H1 (cell line): ENCODE results near the gene ASF1B. TPM values are rescaled to one million over a fixed set of nuclear protein-coding genes. Genes with fewer than 3 reads are reported as not detected.

Source experiments
- CTCF ChIA-PET: fragments of 300-600 bp; sonication (Branson Sonifier 250); formaldehyde crosslinking; loops from one replicate; lab custom pipeline; 2021; ENCODE audit not compliant: partially characterized antibody; lab: Charles Lee
- POLR2A ChIA-PET: fragments of 300-600 bp; sonication (Branson Sonifier 250); formaldehyde crosslinking; loops from one replicate; lab custom pipeline; 2021; ENCODE audit warnings: inconsistent platforms; ENCODE audit not compliant: partially characterized antibody; lab: Charles Lee
- DNase-seq, 2 experiments: peaks; one replicate each; pipeline versions ENCODE4 v3.0.0 to v3.0.0-alpha.2; 2010 to 2022; ENCODE audit warnings: low spot score in 2 of 2, low read depth in 1 of 2, mixed read lengths in 1 of 2
- FAIRE-seq: peaks from 2 replicates; lab custom pipeline; 2011; peaks lifted over from hg19 to GRCh38; lab: Jason Lieb, UNC
- H2AFZ ChIP-seq: 2 replicates; pipeline ENCODE4 v1.8.1; 2012; ENCODE audit warnings: low read length, inconsistent platforms
- H2AK5ac ChIP-seq: 2 replicates; pipeline ENCODE4 v1.6.1; 2013; ENCODE audit warnings: low read depth, low read length
- H2BK120ac ChIP-seq: replicated peaks from 2 replicates; pipeline ENCODE3; 2013; ENCODE audit warnings: low read depth, low read length, inconsistent platforms
- H2BK12ac ChIP-seq: 2 replicates; pipeline ENCODE4 v1.6.1; 2013; ENCODE audit warnings: low read depth, low read length
- H2BK15ac ChIP-seq: 2 replicates; pipeline ENCODE4 v1.6.1; 2013; ENCODE audit warnings: low read length
- H2BK20ac ChIP-seq: 2 replicates; pipeline ENCODE4 v1.6.1; 2013; ENCODE audit warnings: low read length
- H2BK5ac ChIP-seq: 2 replicates; pipeline ENCODE4 v1.6.1; 2013; ENCODE audit warnings: low read depth, low read length
- H3K14ac ChIP-seq: 2 replicates; pipeline ENCODE4 v1.6.1; 2013; ENCODE audit warnings: inconsistent platforms; ENCODE audit not compliant: insufficient read length
- H3K18ac ChIP-seq: 2 replicates; pipeline ENCODE4 v1.6.1; 2013; ENCODE audit warnings: low read length; ENCODE audit errors: extremely low read depth
- H3K23ac ChIP-seq: 2 replicates; pipeline ENCODE4 v1.6.1; 2013; ENCODE audit warnings: inconsistent platforms; ENCODE audit not compliant: insufficient read length
- H3K23me2 ChIP-seq: 2 replicates; pipeline ENCODE4 v1.6.1; 2013; ENCODE audit warnings: low read depth, low read length
- H3K27ac ChIP-seq: 2 replicates; pipeline ENCODE4 v1.6.1; 2011; ENCODE audit warnings: low read depth, low read length, inconsistent platforms
- H3K27me3 ChIP-seq, 4 experiments: replicated peaks in 1 of 4; 1 replicate in 1 of 4; 2 replicates in 3 of 4; pipeline versions ENCODE4 v1.6.1 to v1.8.1; 2011 to 2013; ENCODE audit warnings: low read length in 3 of 4, mild to moderate bottlenecking in 3 of 4, inconsistent platforms in 2 of 4, mixed read lengths in 2 of 4, moderate library complexity in 1 of 4; ENCODE audit not compliant: control insufficient read depth in 3 of 4, insufficient read depth in 3 of 4; ENCODE audit errors: extremely low read depth in 1 of 4
- H3K36me3 ChIP-seq, 4 experiments: 2 replicates each; pipeline versions ENCODE4 v1.6.1 to v1.8.1; 2011 to 2013; ENCODE audit warnings: mild to moderate bottlenecking in 4 of 4, low read length in 3 of 4, moderate library complexity in 2 of 4, control low read depth in 1 of 4, inconsistent platforms in 1 of 4; ENCODE audit not compliant: insufficient read depth in 4 of 4, control insufficient read depth in 2 of 4
- H3K4ac ChIP-seq: replicated peaks from 2 replicates; pipeline ENCODE3; 2013; ENCODE audit warnings: low read length, low read depth, mixed read lengths, inconsistent platforms; ENCODE audit not compliant: insufficient read length
- H3K4me1 ChIP-seq, 4 experiments: replicated peaks in 1 of 4; 1 replicate in 1 of 4; 2 replicates in 3 of 4; pipeline versions ENCODE4 v1.6.1 to v1.8.1; 2011 to 2013; ENCODE audit warnings: low read length in 3 of 4, inconsistent platforms in 2 of 4, mixed read lengths in 1 of 4; ENCODE audit not compliant: insufficient read depth in 4 of 4, control insufficient read depth in 3 of 4
- H3K4me2 ChIP-seq, 2 experiments: 2 replicates each; pipeline versions ENCODE4 v1.6.1 to v1.8.1; 2011 to 2013; ENCODE audit warnings: low read depth in 2 of 2, low read length in 2 of 2, control low read depth in 1 of 2, inconsistent platforms in 1 of 2, mild to moderate bottlenecking in 1 of 2; ENCODE audit not compliant: insufficient read depth in 1 of 2
- H3K4me3 ChIP-seq, 4 experiments: fragments of 200-600, 300-600 bp in 1 of 4; sonication (generic), shearing (Covaris generic), sonication (Bioruptor Twin) in 1 of 4; 2 replicates each; pipeline versions ENCODE4 v1.5.1 to v1.8.1; 2011 to 2016; ENCODE audit warnings: low read length in 4 of 4, low read depth in 3 of 4, control low read depth in 2 of 4, inconsistent platforms in 2 of 4, mild to moderate bottlenecking in 2 of 4, mixed read lengths in 1 of 4, moderate library complexity in 1 of 4; ENCODE audit not compliant: insufficient read depth in 2 of 4; ENCODE audit errors: extremely low read depth in 1 of 4
- H3K56ac ChIP-seq: replicated peaks from 2 replicates; pipeline ENCODE3; 2013; ENCODE audit warnings: low read depth, mild to moderate bottlenecking, mixed read lengths, low read length, inconsistent platforms; ENCODE audit not compliant: insufficient read length
- H3K79me1 ChIP-seq: 2 replicates; pipeline ENCODE4 v1.6.1; 2013; ENCODE audit warnings: low read depth, low read length, control low read depth
- H3K79me2 ChIP-seq, 2 experiments: 2 replicates each; pipeline versions ENCODE4 v1.6.1 to v1.8.1; 2012 to 2013; ENCODE audit warnings: low read length in 2 of 2, mild to moderate bottlenecking in 2 of 2, inconsistent platforms in 1 of 2; ENCODE audit not compliant: insufficient read depth in 2 of 2, control insufficient read depth in 1 of 2
- H3K9ac ChIP-seq, 4 experiments: replicated peaks in 1 of 4; 1 replicate in 1 of 4; 2 replicates in 3 of 4; pipeline versions ENCODE4 v1.6.1 to v1.8.1; 2011 to 2013; ENCODE audit warnings: low read depth in 3 of 4, low read length in 3 of 4, control low read depth in 2 of 4, mild to moderate bottlenecking in 2 of 4, moderate library complexity in 2 of 4, inconsistent platforms in 1 of 4; ENCODE audit errors: extremely low read depth in 1 of 4
- H3K9me3 ChIP-seq, 2 experiments: 2 replicates each; pipeline versions ENCODE4 v1.6.1 to v1.8.1; 2012 to 2013; ENCODE audit warnings: mild to moderate bottlenecking in 2 of 2, moderate library complexity in 2 of 2, control low read depth in 1 of 2, inconsistent platforms in 1 of 2, low read depth in 1 of 2, low read length in 1 of 2, mixed read lengths in 1 of 2; ENCODE audit not compliant: insufficient read depth in 2 of 2
- H4K20me1 ChIP-seq, 2 experiments: replicated peaks in 1 of 2; 2 replicates each; pipeline versions ENCODE3 to v1.8.1; 2011 to 2013; ENCODE audit warnings: inconsistent platforms in 2 of 2, low read length in 2 of 2, mild to moderate bottlenecking in 1 of 2; ENCODE audit not compliant: insufficient read depth in 2 of 2, control insufficient read depth in 1 of 2
- H4K5ac ChIP-seq: 2 replicates; pipeline ENCODE4 v1.6.1; 2013; ENCODE audit warnings: low read length, low read depth, mixed read lengths, inconsistent platforms; ENCODE audit not compliant: insufficient read length
- H4K8ac ChIP-seq: 2 replicates; pipeline ENCODE4 v1.8.0; 2013; ENCODE audit warnings: mild to moderate bottlenecking, moderate library complexity, low read length, inconsistent platforms; ENCODE audit not compliant: insufficient read depth; ENCODE audit errors: extremely low read depth
- H4K91ac ChIP-seq: replicated peaks from 2 replicates; pipeline ENCODE3; 2013; ENCODE audit warnings: low read length, mixed read lengths, inconsistent platforms; ENCODE audit not compliant: insufficient read length
- BRCA1 ChIP-seq: IDR thresholded peaks from 2 replicates; pipeline ENCODE4 v1.6.1; 2012; ENCODE audit warnings: low read depth, low read length, improper control_type of control experiment
- GABPA ChIP-seq: IDR thresholded peaks from 2 replicates; pipeline ENCODE4 v1.6.1; 2011; ENCODE audit warnings: mild to moderate bottlenecking, low read length, moderate library complexity, borderline replicate concordance; ENCODE audit not compliant: insufficient read depth
- GTF2F1 ChIP-seq: IDR thresholded peaks from 2 replicates; pipeline ENCODE4 v1.6.1; 2012; ENCODE audit warnings: low read depth, low read length, improper control_type of control experiment, borderline replicate concordance
- POLR2AphosphoS5 ChIP-seq: IDR thresholded peaks from 2 replicates; pipeline ENCODE4 v1.6.1; 2011; ENCODE audit warnings: low read depth, low read length
- POU5F1 ChIP-seq: IDR thresholded peaks from 2 replicates; pipeline ENCODE4 v1.6.1; 2011; ENCODE audit warnings: low read depth, mild to moderate bottlenecking, low read length, moderate library complexity
- RAD21 ChIP-seq, 2 experiments: IDR thresholded peaks in 1 of 2; conservative IDR thresholded peaks in 1 of 2; 2 replicates each; pipeline ENCODE4 v1.6.1; 2011; ENCODE audit warnings: low read depth in 2 of 2, low read length in 2 of 2, improper control_type of control experiment in 1 of 2, inconsistent platforms in 1 of 2, mild to moderate bottlenecking in 1 of 2, moderate library complexity in 1 of 2
- SIN3A ChIP-seq, 2 experiments: IDR thresholded peaks in 1 of 2; conservative IDR thresholded peaks in 1 of 2; 2 replicates each; pipeline ENCODE4 v1.6.1; 2011 to 2012; ENCODE audit warnings: low read length in 2 of 2, improper control_type of control experiment in 1 of 2, low read depth in 1 of 2, mild to moderate bottlenecking in 1 of 2
- SP4 ChIP-seq: IDR thresholded peaks from 2 replicates; pipeline ENCODE4 v1.6.1; 2012; ENCODE audit warnings: low read length, inconsistent platforms
- SUZ12 ChIP-seq: fragments of 200-600 bp; sonication (generic); IDR thresholded peaks from 2 replicates; pipeline ENCODE4 v1.6.1; 2012; ENCODE audit warnings: mild to moderate bottlenecking, inconsistent platforms, low read length, moderate library complexity, mixed read lengths
- TCF12 ChIP-seq: IDR thresholded peaks from 2 replicates; pipeline ENCODE4 v1.6.1; 2011; ENCODE audit warnings: low read depth, mild to moderate bottlenecking, low read length
- WGBS, 2 experiments: shearing (Covaris generic) in 1 of 2; methylation state at CpG; one replicate each; pipeline versions ENCODE4 v1.1.6 to v1.1.7; 2013 to 2015; ENCODE audit warnings: low lambda C conversion rate in 2 of 2, mixed read lengths in 2 of 2, inconsistent platforms in 1 of 2, low coverage in 1 of 2, missing lambda C conversion rate in 1 of 2; ENCODE audit not compliant: insufficient replicate concordance in 2 of 2, insufficient coverage in 1 of 2, insufficient read length in 1 of 2; ENCODE audit errors: extremely low coverage in 1 of 2, missing lambda C conversion rate in 1 of 2; 5-methylcytosine and 5-hydroxymethylcytosine counted together
- polyA plus RNA-seq, 7 experiments: library from polyadenylated mRNA; depleted of rRNA in 3 of 7; stranded (reverse) in 5 of 7; unstranded in 2 of 7; fragments of >200 nt in 5 of 7; fragments of 200-250 nt in 2 of 7; gene quantifications; 1 replicate in 5 of 7; 2 replicates in 1 of 7; 4 replicates in 1 of 7; pipeline versions ENCODE4 v1.2.1 to v1.2.3, GENCODE V29; 2011 to 2013; ENCODE audit warnings: missing spikeins in 2 of 7, mixed read lengths in 2 of 7
- total RNA-seq: library from RNA; stranded (reverse); fragmentation: NEBNext Ultra II Directional; extraction: Animal tissue kit (Norgen Biotek cat#: 25700); gene quantifications from 2 replicates; pipeline ENCODE4 v1.2.1, GENCODE V29; 2021

Gene ASF1B
- total and polyA plus RNA-seq, 2 of the 8 experiments (the other 6 are each of a cell fraction or from before 2014, with no cell fraction given), result 32.6 to 59.2 TPM

- Histone ChIP-seq H2BK12ac (no peak overlapping the region), H3K36me3 (0 out of 8 replicates have a peak, but pooled peaks cover 0 to under 1% (median 0%) of the 10 kb centered on the region in 4 experiments), H2BK120ac (no peak overlapping the region), H3K4ac (no peak overlapping the region), H3K27me3 (no peaks in the 10 kb centered on the region; a peak in 2 of 7 replicates), H3K4me2 (no peak overlapping the region), H3K79me1 (peaks cover 4% of the 10 kb centered on the region), H3K27ac (no peak overlapping the region), H3K9me3 (no peaks in the 10 kb centered on the region), H4K91ac (no peak overlapping the region), H4K5ac (no peak overlapping the region), H2AK5ac (no peak overlapping the region), H3K9ac (no peak overlapping the region), H3K14ac (no peak overlapping the region), H3K23me2 (peaks cover 8% of the 10 kb centered on the region), H3K23ac (no peak overlapping the region), H4K8ac (no peak overlapping the region), H2BK20ac (no peak overlapping the region), H3K79me2 (0 out of 4 replicates have a peak, but pooled peaks cover 0 to 3% of the 10 kb centered on the region in 2 experiments), H4K20me1 (peaks cover 7 to 15% of the 10 kb centered on the region in 2 experiments), H2BK5ac (no peak overlapping the region), H3K18ac (no peak overlapping the region), H3K4me3 (no peak overlapping the region), H3K4me1 (peaks cover 11 to 35% (median 21%) of the 10 kb centered on the region in 4 experiments), H3K56ac (no peak overlapping the region), H2BK15ac (no peak overlapping the region), H2AFZ (no peak overlapping the region)
- WGBS, 2 experiments, result 70% methylated on average over 9 of the region's 9 CpGs; no CpG with 5 or more reads in 1 of the 2 experiments
- POLR2A ChIA-PET, result interaction anchor here (0.6 to 4.2 kb wide), 7 partner anchors 9 to 151 kb away, joined by 3 to 24 read pairs (median 4); partner anchors contain the start of genes ASF1B and MISP3
- DNase-seq (peak in 1 of 2 experiments; percentile 85), FAIRE-seq (no peak)
- CTCF ChIA-PET, result interaction anchor here (0.8 to 11.3 kb wide), 27 partner anchors 9 to 365 kb away, joined by 3 to 105 read pairs (median 5); partner anchors contain the start of genes ASF1B and C19orf67
- no peak for TF ChIP-seq POU5F1
- no peak for TF ChIP-seq SUZ12
- TF ChIP-seq SP4, result no peak
- TF ChIP-seq GABPA, result no peak
- TF ChIP-seq POLR2AphosphoS5, result no peak
- no peak for TF ChIP-seq GTF2F1
- no peak for TF ChIP-seq TCF12
- TF ChIP-seq RAD21 (IDR thresholded peaks at IDR 0.05 in 1 of 2, conservative IDR thresholded peaks at IDR 0.05 in 1 of 2; ENCODE audit: low read depth in 2 of 2, low read length in 2 of 2), result peak; percentile 53 to 63
- no peak for TF ChIP-seq BRCA1
- TF ChIP-seq SIN3A (conservative IDR thresholded peaks at IDR 0.05 in 1 of 2, IDR thresholded peaks at IDR 0.05 in 1 of 2; ENCODE audit: low read depth in 1 of 2, low read length in 2 of 2), result no peak
Measured at GRCh38 chr19:14114854-14115253, 21.5 kb downstream of the ASF1B start.
